NB4 (cell line): ENCODE results near the gene ASXL1.

Experiments used
- DNase-seq: peaks from one replicate; pipeline ENCODE4 v3.0.0; 2010; ENCODE audit warnings: low read depth
- H3K4me3 ChIP-seq: one replicate; pipeline ENCODE4 v1.5.1; 2011; ENCODE audit warnings: mild to moderate bottlenecking, low read depth, low read length, moderate library complexity
- MAX ChIP-seq: IDR thresholded peaks from 2 replicates; pipeline ENCODE4 v1.6.1; 2011; ENCODE audit warnings: low read depth, low read length
- MYC ChIP-seq: IDR thresholded peaks from 2 replicates; pipeline ENCODE4 v1.6.1; 2011; ENCODE audit warnings: low read depth, low read length
- POLR2A ChIP-seq: IDR thresholded peaks from 2 replicates; pipeline ENCODE4 v1.6.1; 2011; ENCODE audit warnings: mild to moderate bottlenecking; ENCODE audit not compliant: insufficient read length; ENCODE audit errors: extremely low read depth
- TF ChIP-seq, protein P1 (sequence below): IDR thresholded peaks from one replicate; pipeline ENCODE4 v1.5.1; 2012; ENCODE audit warnings: low read depth, low read length

ASXL1 gene

GRCh38 chr20:32455171-32455900 is 97.2 kb downstream of the ASXL1 start:
- TF ChIP-seq POLR2A: no peak
- TF ChIP-seq MAX: no peak
- TF ChIP-seq, protein P1, sequence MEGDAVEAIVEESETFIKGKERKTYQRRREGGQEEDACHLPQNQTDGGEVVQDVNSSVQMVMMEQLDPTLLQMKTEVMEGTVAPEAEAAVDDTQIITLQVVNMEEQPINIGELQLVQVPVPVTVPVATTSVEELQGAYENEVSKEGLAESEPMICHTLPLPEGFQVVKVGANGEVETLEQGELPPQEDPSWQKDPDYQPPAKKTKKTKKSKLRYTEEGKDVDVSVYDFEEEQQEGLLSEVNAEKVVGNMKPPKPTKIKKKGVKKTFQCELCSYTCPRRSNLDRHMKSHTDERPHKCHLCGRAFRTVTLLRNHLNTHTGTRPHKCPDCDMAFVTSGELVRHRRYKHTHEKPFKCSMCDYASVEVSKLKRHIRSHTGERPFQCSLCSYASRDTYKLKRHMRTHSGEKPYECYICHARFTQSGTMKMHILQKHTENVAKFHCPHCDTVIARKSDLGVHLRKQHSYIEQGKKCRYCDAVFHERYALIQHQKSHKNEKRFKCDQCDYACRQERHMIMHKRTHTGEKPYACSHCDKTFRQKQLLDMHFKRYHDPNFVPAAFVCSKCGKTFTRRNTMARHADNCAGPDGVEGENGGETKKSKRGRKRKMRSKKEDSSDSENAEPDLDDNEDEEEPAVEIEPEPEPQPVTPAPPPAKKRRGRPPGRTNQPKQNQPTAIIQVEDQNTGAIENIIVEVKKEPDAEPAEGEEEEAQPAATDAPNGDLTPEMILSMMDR: no peak
- TF ChIP-seq MYC: no peak
- no peak for DNase-seq
- H3K4me3 ChIP-seq: no peak overlapping the region

DNA sequence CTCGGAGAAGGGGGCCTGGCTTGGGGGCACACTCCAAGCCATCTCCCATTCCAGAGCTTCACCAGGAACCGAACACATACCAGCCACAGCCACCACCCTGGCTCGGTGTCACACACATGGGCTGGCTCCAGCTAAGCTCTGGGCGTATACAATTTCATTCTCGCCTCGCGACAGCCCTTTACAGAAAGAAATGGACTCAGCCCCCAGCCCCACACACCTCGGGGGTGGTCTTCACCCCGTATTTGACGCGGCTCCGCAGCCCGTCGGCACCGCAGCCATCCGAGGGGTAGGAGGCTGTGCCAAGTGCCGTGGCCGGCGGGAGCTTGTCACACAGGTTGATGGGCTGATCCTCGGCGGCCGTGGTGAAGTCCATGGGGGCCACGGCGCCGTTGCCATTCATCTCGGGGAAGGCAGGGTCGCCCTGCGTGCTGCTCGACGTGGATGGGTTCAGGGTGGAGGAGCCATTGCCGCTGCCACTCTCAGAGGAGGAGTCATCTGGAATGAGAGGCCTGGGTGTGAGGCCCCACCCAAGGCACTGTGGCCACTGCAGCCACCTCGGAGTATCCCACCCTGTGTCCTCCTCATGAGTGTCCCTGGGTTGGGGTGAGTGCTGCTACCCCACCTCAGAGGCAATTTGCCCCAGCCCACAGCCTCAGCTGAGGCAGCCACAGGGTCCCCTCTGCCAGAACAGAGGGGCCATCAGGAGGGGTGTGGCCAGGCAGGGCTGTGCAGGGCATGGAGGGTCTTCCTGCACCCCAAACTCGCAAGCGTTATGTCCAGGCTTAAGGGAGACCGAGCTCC is 98.0 kb downstream of the ASXL1 start:
- TF ChIP-seq, protein P1: no peak
- no peak for TF ChIP-seq POLR2A
- TF ChIP-seq MAX: no peak
- no peak for TF ChIP-seq MYC
- H3K4me3 ChIP-seq: no peak overlapping the region
- DNase-seq: no peak

- no peak overlapping the region for H3K4me3 ChIP-seq
- DNase-seq: peak; percentile 40
- TF ChIP-seq, protein P1: peak; percentile 0
- TF ChIP-seq MAX: no peak
- no peak for TF ChIP-seq MYC
- no peak for TF ChIP-seq POLR2A
These were observed 98.8 kb downstream of the ASXL1 start for GRCh38 chr20:32456869-32457478.

GRCh38 chr20:32457479-32457986 is 99.4 kb downstream of the ASXL1 start:
- TF ChIP-seq MYC (no peak), POLR2A (no peak), MAX (no peak)
- TF ChIP-seq, protein P1: no peak
- H3K4me3 ChIP-seq: no peak overlapping the region
- DNase-seq: no peak

DNA sequence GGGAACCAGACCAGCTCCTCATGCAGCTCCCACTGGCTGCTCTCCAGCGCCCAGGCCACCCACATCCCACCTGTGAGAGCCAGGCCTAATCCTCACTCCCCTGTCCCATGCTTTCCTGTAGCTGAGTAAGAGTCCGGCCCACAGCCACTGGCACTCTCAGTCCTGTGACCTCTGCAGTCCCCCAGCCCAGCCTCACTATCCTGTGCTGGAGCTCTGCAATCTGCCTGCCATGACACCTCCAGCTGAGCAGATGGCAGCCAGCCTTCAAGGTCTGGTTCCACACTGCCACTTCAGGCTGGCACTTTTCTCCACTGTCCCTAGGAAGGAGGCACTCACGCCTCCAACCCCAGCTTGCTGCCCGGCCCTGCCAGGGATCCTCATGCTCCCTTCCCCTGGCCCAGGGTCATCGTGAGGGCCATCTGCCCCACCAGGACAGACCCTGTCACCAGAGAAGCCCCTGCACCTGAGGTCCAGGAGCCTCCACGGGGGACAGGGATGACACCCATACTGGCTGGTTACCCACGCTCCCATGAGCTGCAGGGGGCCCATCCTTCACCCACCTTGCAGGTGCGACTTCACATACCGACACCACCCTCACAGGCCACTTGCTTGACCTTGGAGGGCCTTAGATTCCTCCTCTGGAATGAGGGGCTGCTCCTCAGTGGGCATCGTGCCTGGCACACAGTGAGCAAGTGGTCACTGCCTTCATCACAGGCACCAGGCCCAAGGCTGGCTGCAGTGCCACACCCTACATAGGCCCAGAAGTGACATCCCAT is 100.1 kb downstream of the ASXL1 start:
- no peak overlapping the region for H3K4me3 ChIP-seq
- no peak for DNase-seq
- no peak for TF ChIP-seq MAX
- TF ChIP-seq POLR2A: no peak
- no peak for TF ChIP-seq MYC
- TF ChIP-seq, protein P1: no peak
